ENCODE results near the gene VPS13A.

DNA sequence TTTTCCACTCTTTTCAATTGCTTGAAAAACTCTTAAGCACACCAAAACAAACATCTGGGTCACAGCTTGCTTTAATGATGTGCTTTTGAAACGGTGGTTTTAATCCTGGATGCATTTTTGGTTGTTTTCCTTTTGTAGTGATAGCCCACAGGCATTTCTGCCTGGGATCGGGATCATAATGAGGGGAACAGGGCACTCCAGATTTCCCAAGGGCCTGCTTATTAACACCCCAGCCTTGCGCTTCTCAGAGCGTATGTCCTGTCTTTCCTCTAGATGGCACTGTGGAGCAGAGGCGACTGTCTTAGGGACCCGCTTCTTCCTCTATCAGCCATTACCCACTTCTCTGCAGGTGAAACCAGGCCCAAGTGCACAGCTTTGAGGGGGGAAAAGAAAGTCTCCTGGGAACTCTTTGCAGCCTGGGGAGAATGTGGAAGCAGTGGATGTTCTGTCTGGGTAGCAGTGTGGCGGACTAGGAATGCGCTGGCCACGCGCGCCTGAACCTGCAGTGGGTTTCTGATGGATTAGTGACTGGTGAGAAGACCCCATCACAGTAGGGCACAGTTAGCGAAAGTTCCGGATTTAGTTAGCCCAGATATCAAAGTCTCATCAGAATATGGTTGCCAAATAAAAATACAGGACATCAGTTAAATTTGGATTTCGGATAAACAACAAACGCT, 280.7 kb downstream of the VPS13A start:
- TF ChIP-seq ZNF670 (CRISPR knock-in tag; IDR thresholded peaks at IDR 0.05; ENCODE audit: borderline replicate concordance) = no peak
- TF ChIP-seq POLR2A (IDR thresholded peaks at IDR 0.05; ENCODE audit: insufficient read depth in 1 of 2, low read depth in 2 of 2, low read length in 2 of 2) = no peak
- TF ChIP-seq SIX4 (CRISPR knock-in tag; IDR thresholded peaks at IDR 0.05) = no peak
- TF ChIP-seq ZBTB7A (CRISPR knock-in tag; IDR thresholded peaks at IDR 0.05) = no peak
- TF ChIP-seq, protein P1, sequence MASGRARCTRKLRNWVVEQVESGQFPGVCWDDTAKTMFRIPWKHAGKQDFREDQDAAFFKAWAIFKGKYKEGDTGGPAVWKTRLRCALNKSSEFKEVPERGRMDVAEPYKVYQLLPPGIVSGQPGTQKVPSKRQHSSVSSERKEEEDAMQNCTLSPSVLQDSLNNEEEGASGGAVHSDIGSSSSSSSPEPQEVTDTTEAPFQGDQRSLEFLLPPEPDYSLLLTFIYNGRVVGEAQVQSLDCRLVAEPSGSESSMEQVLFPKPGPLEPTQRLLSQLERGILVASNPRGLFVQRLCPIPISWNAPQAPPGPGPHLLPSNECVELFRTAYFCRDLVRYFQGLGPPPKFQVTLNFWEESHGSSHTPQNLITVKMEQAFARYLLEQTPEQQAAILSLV (CRISPR knock-in tag; IDR thresholded peaks at IDR 0.05; ENCODE audit: borderline replicate concordance) = no peak

Data from HepG2 (cell line).